SH-SY5Y (cell line): Measurements from ENCODE around the gene NOS3.

ENCODE experiments used
- GATA2 ChIP-seq: IDR thresholded peaks from 2 replicates; pipeline ENCODE4 v1.6.1; 2011; ENCODE audit warnings: mild to moderate bottlenecking, low read depth, low read length
- GATA3 ChIP-seq: IDR thresholded peaks from 2 replicates; pipeline ENCODE4 v1.6.1; 2011; ENCODE audit warnings: low read depth, mild to moderate bottlenecking, low read length, moderate library complexity

NOS3 gene

DNA sequence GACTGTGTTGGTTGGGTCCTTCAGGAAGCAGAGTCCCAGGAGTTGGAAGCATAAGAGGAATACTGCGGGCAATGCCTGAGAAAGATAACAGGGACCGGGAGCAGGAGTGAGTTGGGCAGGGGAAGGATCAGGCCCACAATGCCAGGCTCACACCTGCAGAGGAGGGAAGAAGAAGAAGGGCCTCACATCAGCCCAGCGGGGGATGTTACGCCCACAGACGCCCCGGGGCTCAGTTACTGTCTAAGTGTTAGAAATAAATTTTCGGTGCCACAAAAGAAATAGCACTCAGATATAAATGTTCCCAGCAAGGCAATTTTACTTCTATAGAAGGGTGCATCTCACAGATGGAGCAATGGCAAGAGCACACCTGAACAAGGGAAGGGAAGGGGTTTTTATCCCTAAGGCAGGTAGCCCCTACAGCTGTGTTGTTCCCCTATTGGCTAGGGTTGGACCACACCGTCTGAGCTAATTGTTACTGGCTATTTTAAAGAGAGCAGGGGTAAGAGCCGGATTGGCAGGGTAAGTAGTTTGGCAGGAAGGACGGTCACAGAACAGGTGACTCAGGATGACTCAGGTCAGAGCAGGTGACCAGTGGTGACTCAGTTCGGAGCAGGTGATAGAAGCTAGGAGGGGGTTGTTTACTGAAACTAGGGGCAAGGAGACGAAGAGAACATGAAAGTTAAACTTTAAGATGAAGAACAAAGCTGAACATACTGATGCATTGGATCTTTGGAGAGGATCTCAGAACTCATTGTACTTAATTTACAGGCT lies at the start of gene NOS3:
Gene NOS3, plus strand, starts transcription at position 602 of the 771 bp plus-strand sequence. CDS start 2,787 bp downstream, outside the sequence.
- no peak for TF ChIP-seq GATA2
- no peak for TF ChIP-seq GATA3

- no peak for TF ChIP-seq GATA2
- TF ChIP-seq GATA3: no peak
These were observed 49.3 kb upstream of the NOS3 start for GRCh38 chr7:150941351-150942000.

DNA sequence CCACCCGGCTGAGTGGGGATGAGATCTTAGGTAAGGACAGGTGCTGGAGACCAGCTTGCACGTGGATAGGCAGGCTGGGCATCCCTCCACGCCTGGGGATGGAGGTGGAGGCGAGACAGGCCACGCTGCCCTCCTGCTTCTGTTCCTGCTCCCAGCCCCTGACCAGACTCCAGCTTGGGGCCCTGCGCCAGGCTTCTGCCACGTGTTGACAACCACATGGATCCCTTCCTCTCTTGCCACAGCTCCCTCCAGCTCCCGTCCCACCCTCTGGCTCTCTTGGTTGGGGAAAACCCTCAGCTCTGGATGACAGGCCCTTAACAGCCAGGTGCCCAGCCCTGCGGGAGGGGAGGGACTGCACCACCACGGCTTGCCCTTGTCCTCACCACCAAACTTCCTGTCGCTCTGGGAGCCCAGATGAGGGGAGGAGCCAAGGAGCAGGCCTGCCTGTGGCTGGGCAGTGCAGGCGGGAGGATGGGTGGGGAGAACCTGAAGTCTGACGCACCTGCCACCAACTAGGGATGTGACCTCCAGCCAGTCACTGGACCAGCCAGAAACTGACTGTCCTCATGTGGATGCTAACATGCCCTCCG lies 48.7 kb upstream of the NOS3 start:
- TF ChIP-seq GATA3 (no peak), GATA2 (no peak)

- TF ChIP-seq GATA2 (no peak), GATA3 (no peak)
These were observed 48.0 kb upstream of the NOS3 start for GRCh38 chr7:150942591-150943452.

- TF ChIP-seq GATA3 (no peak), GATA2 (no peak)
These were observed 47.4 kb upstream of the NOS3 start for GRCh38 chr7:150943453-150943814.

DNA sequence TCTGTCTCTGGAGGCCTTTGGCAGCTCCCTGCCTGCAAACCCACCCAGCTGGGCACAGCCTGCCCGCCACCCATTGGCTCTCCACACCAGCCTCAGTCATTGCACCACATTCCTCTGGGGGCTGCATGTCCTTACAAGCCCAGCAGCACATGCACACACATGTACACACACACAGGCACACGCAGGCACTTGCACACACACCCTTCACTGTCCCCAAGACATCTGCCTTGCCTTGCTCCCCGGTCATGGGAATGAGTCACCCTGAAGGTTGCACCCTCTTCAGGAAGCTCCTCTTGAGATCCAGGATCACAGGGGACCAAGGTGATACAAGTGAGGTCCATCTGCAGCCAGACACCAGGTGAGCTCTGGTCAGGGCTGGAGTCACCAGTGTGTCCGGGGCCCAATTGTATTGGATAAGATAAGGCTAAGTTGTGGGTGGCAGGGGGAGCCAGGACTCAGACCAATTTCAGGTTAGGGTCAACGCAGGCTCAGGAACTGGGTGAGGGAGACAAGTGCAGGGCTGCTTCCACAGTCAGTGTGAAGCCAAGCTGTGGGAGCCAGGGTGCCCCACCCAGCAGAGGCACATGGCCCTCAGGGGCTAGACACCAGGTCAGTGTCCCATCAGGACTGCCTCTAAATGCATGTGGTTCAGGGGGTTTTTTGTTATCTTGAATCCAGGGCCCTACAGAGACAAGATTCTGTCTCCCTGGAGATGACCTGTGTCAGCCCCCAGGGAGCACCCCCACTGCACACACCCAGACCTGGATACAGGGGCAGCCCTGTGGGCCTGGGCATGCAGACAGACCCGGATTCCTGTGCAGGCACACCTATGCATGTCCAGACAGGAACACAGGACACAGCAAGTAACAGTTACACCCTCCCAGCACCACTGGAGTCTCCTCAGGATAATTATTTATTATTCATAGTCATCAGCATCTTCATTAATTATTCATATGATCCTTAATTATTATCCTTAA lies 46.5 kb upstream of the NOS3 start:
- no peak for TF ChIP-seq GATA2
- TF ChIP-seq GATA3: no peak

GRCh38 chr7:150945171-150945852 lies 45.5 kb upstream of the NOS3 start:
- TF ChIP-seq GATA2 (no peak), GATA3 (no peak)

- no peak for TF ChIP-seq GATA3
- TF ChIP-seq GATA2: no peak
These were observed 44.9 kb upstream of the NOS3 start for GRCh38 chr7:150945853-150946420.

DNA sequence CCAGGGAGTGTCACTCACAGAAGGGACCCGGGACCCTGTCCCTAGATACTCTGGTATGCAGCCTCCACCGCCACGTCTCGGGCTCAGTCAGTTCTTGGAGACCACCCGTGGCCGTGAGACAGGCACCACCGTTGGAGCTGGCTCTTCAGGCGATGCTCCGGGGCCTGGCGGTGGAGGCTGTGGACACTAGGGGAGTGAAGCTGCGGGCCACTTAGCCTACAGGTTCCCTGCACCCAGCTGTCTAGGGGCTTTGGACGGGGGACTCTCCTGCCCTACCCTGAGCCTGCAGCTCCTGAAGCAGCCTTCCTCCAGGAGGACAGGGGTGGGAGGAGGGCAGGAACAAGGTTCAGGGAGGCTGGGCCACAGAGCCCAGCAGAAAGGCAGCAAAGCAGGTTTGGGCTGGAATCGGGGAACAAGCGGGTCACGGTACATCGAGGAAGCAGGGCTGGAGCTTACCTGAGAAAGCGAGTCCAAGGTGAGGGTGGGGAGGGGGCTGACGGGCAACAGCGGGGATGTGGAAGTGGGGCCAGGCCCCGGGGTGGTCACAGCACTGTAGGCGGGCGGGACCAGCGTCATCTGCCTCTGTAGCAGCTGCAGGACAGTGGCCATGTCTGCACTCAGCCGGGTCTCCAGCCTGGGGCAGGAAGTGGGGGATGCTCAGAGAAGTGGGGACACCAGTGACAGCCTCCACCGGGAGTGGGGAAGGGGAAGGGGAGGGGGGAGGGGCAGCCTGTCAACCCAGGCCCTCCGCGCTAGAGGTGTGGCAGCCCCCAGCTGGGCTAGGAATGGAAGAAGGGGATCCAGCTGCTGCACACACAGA lies 44.2 kb upstream of the NOS3 start:
- TF ChIP-seq GATA2: no peak
- no peak for TF ChIP-seq GATA3

- TF ChIP-seq GATA2 (no peak), GATA3 (no peak)
These were observed 43.5 kb upstream of the NOS3 start for GRCh38 chr7:150947241-150947745.
